Neural progenitor cell (in vitro differentiated cells): ENCODE results near the gene SPOCK1. TPM values are rescaled to one million over a fixed set of nuclear protein-coding genes. Genes with fewer than 3 reads are reported as not detected.

ENCODE experiments used
- DNase-seq: peaks from one replicate; pipeline ENCODE4 v3.0.0-alpha.2; 2016; ENCODE audit warnings: low spot score
- H2AFZ ChIP-seq: fragments of 200-600 bp; sonication (generic); replicated peaks from 2 replicates; pipeline ENCODE4 v1.6.1; 2016; ENCODE audit warnings: antibody characterized with exemption
- H3F3A ChIP-seq: fragments of 200-600 bp; sonication (generic); 2 replicates; pipeline ENCODE4 v1.6.1; 2016; ENCODE audit warnings: antibody characterized with exemption, low read depth
- H3K27ac ChIP-seq: fragments of 200-600 bp; sonication (generic); 2 replicates; pipeline ENCODE4 v1.5.1; 2016; ENCODE audit warnings: mild to moderate bottlenecking
- H3K27me3 ChIP-seq: fragments of 200-600 bp; sonication (generic); 2 replicates; pipeline ENCODE4 v1.6.1; 2016; ENCODE audit warnings: mild to moderate bottlenecking, moderate library complexity
- H3K36me3 ChIP-seq: fragments of 200-600 bp; sonication (generic); 2 replicates; pipeline ENCODE4 v1.5.1; 2016
- H3K4me1 ChIP-seq: fragments of 200-600 bp; sonication (generic); 2 replicates; pipeline ENCODE4 v1.6.1; 2016; ENCODE audit warnings: mixed run types
- H3K4me2 ChIP-seq: fragments of 200-600 bp; sonication (generic); 2 replicates; pipeline ENCODE4 v1.6.1; 2016
- H3K4me3 ChIP-seq: fragments of 200-600 bp; sonication (generic); 2 replicates; pipeline ENCODE4 v1.5.1; 2016
- H3K79me2 ChIP-seq: fragments of 200-600 bp; sonication (generic); 2 replicates; pipeline ENCODE4 v1.6.1; 2016; ENCODE audit warnings: low read depth
- H3K9ac ChIP-seq: fragments of 200-600 bp; sonication (generic); 2 replicates; pipeline ENCODE4 v1.6.1; 2016
- H3K9me3 ChIP-seq: fragments of 200-600 bp; sonication (generic); 2 replicates; pipeline ENCODE4 v1.5.1; 2016; ENCODE audit warnings: low read depth
- H4K20me1 ChIP-seq: fragments of 200-600 bp; sonication (generic); 2 replicates; pipeline ENCODE4 v1.6.1; 2016; ENCODE audit warnings: low read depth
- H3K27ac Mint-ChIP-seq: 3 replicates; pipeline ENCODE4 v1.8.0; 2021; ENCODE audit warnings: mixed read lengths
- H3K27me3 Mint-ChIP-seq: 2 replicates; pipeline ENCODE4 v1.8.0; 2022; ENCODE audit warnings: low read depth, mild to moderate bottlenecking, inconsistent platforms, moderate library complexity, mixed read lengths; ENCODE audit not compliant: insufficient read depth
- H3K36me3 Mint-ChIP-seq: 3 replicates; pipeline ENCODE4 v1.8.0; 2021; ENCODE audit warnings: mixed read lengths
- H3K4me1 Mint-ChIP-seq: 3 replicates; pipeline ENCODE4 v1.8.0; 2021; ENCODE audit warnings: mixed read lengths
- H3K4me3 Mint-ChIP-seq: 3 replicates; pipeline ENCODE4 v1.8.0; 2021; ENCODE audit warnings: mild to moderate bottlenecking, moderate library complexity, mixed read lengths
- H3K9me3 Mint-ChIP-seq: 3 replicates; pipeline ENCODE4 v1.8.0; 2020; ENCODE audit warnings: mixed read lengths
- CTCF ChIP-seq: fragments of 200-600 bp; sonication (generic); IDR thresholded peaks from 2 replicates; pipeline ENCODE4 v1.5.1; 2017; ENCODE audit warnings: antibody characterized with exemption, mild to moderate bottlenecking
- EZH2 ChIP-seq: fragments of 200-600 bp; sonication (generic); IDR thresholded peaks from 2 replicates; pipeline ENCODE4 v1.6.1; 2017; ENCODE audit warnings: antibody characterized with exemption, mild to moderate bottlenecking, moderate library complexity
- EZH2phosphoT487 ChIP-seq: fragments of 200-600 bp; sonication (generic); IDR thresholded peaks from 2 replicates; pipeline ENCODE4 v1.6.1; 2017; ENCODE audit warnings: antibody characterized with exemption
- total RNA-seq: library from RNA; depleted of rRNA; stranded (reverse); fragments of >200 nt; gene quantifications from 2 replicates; pipeline ENCODE4 v1.2.3, GENCODE V29; 2015; ENCODE audit warnings: low replicate concordance

SPOCK1 gene
- total RNA-seq, 1 donor from 2014 or later, result 6.9 TPM

- H3F3A ChIP-seq, result no peaks in the 10 kb centered on the region
- no peaks in the 10 kb centered on the region for H3K27me3 ChIP-seq
- H4K20me1 ChIP-seq, result no peaks in the 10 kb centered on the region
- no peak overlapping the region for H3K4me2 ChIP-seq
- no peak overlapping the region for H3K27ac ChIP-seq
- Mint-ChIP-seq H3K36me3 (no peaks in the 10 kb centered on the region), H3K27ac (no peak overlapping the region), H3K4me1 (peaks cover 8% of the 10 kb centered on the region), H3K4me3 (no peak overlapping the region), H3K9me3 (no peaks in the 10 kb centered on the region), H3K27me3 (no peaks in the 10 kb centered on the region)
- no peak for DNase-seq
- H3K79me2 ChIP-seq, result no peaks in the 10 kb centered on the region
- H3K36me3 ChIP-seq, result no peaks in the 10 kb centered on the region
- TF ChIP-seq EZH2 (no peak), EZH2phosphoT487 (no peak), CTCF (no peak)
- peaks cover 14% of the 10 kb centered on the region for H3K4me1 ChIP-seq
- no peak overlapping the region for H2AFZ ChIP-seq
- no peak overlapping the region for H3K4me3 ChIP-seq
- no peaks in the 10 kb centered on the region for H3K9me3 ChIP-seq
- no peak overlapping the region for H3K9ac ChIP-seq
Observed at GRCh38 chr5:137122075-137122474, 377.1 kb downstream of the SPOCK1 start.

- H3K4me1 Mint-ChIP-seq, result no peaks in the 10 kb centered on the region
- Histone ChIP-seq H3K9me3 (no peaks in the 10 kb centered on the region), H2AFZ (no peak overlapping the region), H3K79me2 (no peaks in the 10 kb centered on the region), H3K27ac (no peak overlapping the region), H3K4me2 (no peak overlapping the region), H4K20me1 (no peaks in the 10 kb centered on the region), H3F3A (no peaks in the 10 kb centered on the region), H3K27me3 (no peaks in the 10 kb centered on the region), H3K4me3 (no peak overlapping the region), H3K9ac (no peak overlapping the region), H3K4me1 (peaks cover 4% of the 10 kb centered on the region), H3K36me3 (no peaks in the 10 kb centered on the region)
- no peak overlapping the region for H3K4me3 Mint-ChIP-seq
- H3K36me3 Mint-ChIP-seq, result no peaks in the 10 kb centered on the region
- H3K27me3 Mint-ChIP-seq, result no peaks in the 10 kb centered on the region
- no peaks in the 10 kb centered on the region for H3K9me3 Mint-ChIP-seq
- H3K27ac Mint-ChIP-seq, result no peak overlapping the region
- DNase-seq, result no peak
- TF ChIP-seq EZH2phosphoT487, result no peak
- TF ChIP-seq CTCF, result no peak
- TF ChIP-seq EZH2, result no peak
Observed at GRCh38 chr5:137119321-137119720, 379.8 kb downstream of the SPOCK1 start.

- no peak for DNase-seq
- Mint-ChIP-seq H3K27me3 (no peaks in the 10 kb centered on the region), H3K27ac (no peak overlapping the region), H3K36me3 (no peaks in the 10 kb centered on the region), H3K9me3 (no peaks in the 10 kb centered on the region), H3K4me3 (no peak overlapping the region), H3K4me1 (no peaks in the 10 kb centered on the region)
- Histone ChIP-seq H3K4me2 (no peak overlapping the region), H3K36me3 (no peaks in the 10 kb centered on the region), H3F3A (no peaks in the 10 kb centered on the region), H4K20me1 (no peaks in the 10 kb centered on the region), H2AFZ (no peak overlapping the region), H3K4me3 (no peak overlapping the region), H3K27me3 (no peaks in the 10 kb centered on the region), H3K9ac (no peak overlapping the region), H3K4me1 (peaks cover 4% of the 10 kb centered on the region), H3K9me3 (no peaks in the 10 kb centered on the region), H3K27ac (no peak overlapping the region), H3K79me2 (no peaks in the 10 kb centered on the region)
- no peak for TF ChIP-seq EZH2phosphoT487
- no peak for TF ChIP-seq CTCF
- no peak for TF ChIP-seq EZH2
Observed at GRCh38 chr5:137118629-137119028, 380.5 kb downstream of the SPOCK1 start.

GRCh38 chr5:137115152-137115551, 384.0 kb downstream of the SPOCK1 start:
- Histone ChIP-seq H3K4me3 (no peak overlapping the region), H4K20me1 (no peaks in the 10 kb centered on the region), H3K27ac (no peak overlapping the region), H3K9ac (no peak overlapping the region), H3K4me1 (no peaks in the 10 kb centered on the region), H3K79me2 (no peaks in the 10 kb centered on the region), H3K36me3 (no peaks in the 10 kb centered on the region), H3K4me2 (no peak overlapping the region), H3K9me3 (no peaks in the 10 kb centered on the region), H3K27me3 (no peaks in the 10 kb centered on the region), H3F3A (no peaks in the 10 kb centered on the region), H2AFZ (no peak overlapping the region)
- TF ChIP-seq EZH2phosphoT487 (no peak), EZH2 (no peak), CTCF (no peak)
- Mint-ChIP-seq H3K36me3 (no peaks in the 10 kb centered on the region), H3K27ac (no peak overlapping the region), H3K4me3 (no peak overlapping the region), H3K4me1 (no peaks in the 10 kb centered on the region), H3K9me3 (no peaks in the 10 kb centered on the region), H3K27me3 (no peaks in the 10 kb centered on the region)
- DNase-seq, result no peak
